Measurements from ENCODE around the gene BACE1.

BACE1 gene

GRCh38 chr11:117316197-117316961 lies at the start of gene BACE1:
Gene BACE1 (minus strand): TSS chr11:117316256. CDS start chr11:117315795, 461 bp downstream.
- peak within 1 kb of the TSS; percentile 82 for H3K4me3 ChIP-seq (ENCODE audit: low read depth, low read length)
- TF ChIP-seq, protein P1, sequence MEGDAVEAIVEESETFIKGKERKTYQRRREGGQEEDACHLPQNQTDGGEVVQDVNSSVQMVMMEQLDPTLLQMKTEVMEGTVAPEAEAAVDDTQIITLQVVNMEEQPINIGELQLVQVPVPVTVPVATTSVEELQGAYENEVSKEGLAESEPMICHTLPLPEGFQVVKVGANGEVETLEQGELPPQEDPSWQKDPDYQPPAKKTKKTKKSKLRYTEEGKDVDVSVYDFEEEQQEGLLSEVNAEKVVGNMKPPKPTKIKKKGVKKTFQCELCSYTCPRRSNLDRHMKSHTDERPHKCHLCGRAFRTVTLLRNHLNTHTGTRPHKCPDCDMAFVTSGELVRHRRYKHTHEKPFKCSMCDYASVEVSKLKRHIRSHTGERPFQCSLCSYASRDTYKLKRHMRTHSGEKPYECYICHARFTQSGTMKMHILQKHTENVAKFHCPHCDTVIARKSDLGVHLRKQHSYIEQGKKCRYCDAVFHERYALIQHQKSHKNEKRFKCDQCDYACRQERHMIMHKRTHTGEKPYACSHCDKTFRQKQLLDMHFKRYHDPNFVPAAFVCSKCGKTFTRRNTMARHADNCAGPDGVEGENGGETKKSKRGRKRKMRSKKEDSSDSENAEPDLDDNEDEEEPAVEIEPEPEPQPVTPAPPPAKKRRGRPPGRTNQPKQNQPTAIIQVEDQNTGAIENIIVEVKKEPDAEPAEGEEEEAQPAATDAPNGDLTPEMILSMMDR (IDR thresholded peaks at IDR 0.05; ENCODE audit: low read depth, low read length) = peak; percentile 57

DNA sequence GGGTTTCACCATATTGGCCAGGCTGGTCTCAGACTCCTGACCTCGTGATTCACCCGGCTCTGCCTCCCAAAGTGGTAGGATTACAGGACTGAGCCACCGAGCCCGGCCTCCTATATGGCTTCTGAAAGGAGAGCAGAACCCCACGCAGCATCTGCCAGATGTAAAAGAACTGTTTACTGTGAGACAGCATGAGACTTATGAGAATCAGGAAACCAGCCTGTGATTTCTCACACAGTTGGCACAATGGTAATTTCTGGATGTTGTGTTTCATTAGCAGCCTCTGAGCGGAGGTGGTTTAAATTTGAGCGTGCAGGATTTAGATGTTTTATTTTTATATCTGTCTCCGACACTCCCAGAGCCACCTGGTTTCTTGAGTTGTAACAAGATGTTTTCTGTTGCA lies 45.4 kb upstream of the BACE1 start:
- TF ChIP-seq, protein P1 (IDR thresholded peaks at IDR 0.05; ENCODE audit: low read depth, low read length) = no peak
- H3K4me3 ChIP-seq (ENCODE audit: low read depth, low read length) = no peak overlapping the region

DNA sequence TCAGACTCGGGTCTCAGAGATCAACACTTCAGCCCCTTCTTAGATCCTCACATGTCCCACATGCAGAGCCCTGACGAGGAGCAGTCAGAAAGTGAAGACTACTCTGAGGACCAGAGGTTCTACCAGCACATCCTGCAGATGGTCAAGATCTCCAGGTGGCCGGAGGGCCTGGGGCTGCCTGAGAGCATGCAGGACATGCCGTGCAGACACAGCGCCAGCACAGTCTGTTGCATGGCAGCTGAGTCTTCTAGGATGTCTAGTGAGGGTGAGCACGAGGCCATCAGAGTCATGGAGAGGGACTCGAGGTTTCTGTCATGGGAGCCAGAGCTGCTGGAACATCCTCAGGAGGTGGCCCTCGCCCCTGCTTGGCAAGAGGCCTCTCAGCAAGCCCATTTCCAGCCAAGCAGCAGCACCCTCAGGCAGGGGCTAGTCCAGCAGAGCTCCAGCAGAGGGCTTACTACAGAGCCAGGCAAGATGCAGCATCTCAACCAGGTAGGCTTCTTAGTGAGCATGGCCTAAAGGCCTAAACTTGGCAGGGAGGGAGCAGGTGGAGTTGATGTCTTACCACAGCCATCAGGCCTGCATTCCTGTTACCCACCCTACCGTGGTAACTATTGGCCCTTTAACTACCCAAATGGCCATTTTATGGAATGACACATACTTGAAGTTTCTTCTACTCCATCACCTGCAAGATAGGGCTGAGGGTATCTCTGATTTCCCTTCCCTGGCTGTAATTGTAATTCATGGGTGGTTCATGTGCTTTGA lies 40.3 kb upstream of the BACE1 start:
- TF ChIP-seq, protein P1 (IDR thresholded peaks at IDR 0.05; ENCODE audit: low read depth, low read length) = no peak
- H3K4me3 ChIP-seq (ENCODE audit: low read depth, low read length) = no peak overlapping the region

DNA sequence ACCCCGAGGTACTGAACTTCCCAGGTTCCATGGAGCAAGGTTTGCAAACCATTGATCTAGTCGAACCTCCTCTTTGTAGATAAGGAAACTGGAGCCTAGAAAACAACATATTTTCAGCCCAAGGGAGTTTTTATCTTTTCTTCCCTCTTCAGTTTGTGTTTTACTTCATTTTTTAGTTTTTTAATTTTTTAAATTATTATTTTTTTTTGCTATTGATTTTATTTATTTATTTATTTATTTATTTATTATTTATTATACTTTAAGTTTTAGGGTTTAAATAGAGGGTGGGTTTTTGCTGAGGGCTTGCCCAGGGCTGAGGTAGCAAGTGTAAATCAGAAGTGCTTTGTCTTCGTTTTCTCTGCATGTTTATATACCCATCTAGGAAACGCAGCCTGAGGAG lies 38.5 kb upstream of the BACE1 start:
- no peak overlapping the region for H3K4me3 ChIP-seq (ENCODE audit: low read depth, low read length)
- TF ChIP-seq, protein P1 (IDR thresholded peaks at IDR 0.05; ENCODE audit: low read depth, low read length) = no peak

- TF ChIP-seq, protein P1 (IDR thresholded peaks at IDR 0.05; ENCODE audit: low read depth, low read length) = no peak
- no peak overlapping the region for H3K4me3 ChIP-seq (ENCODE audit: low read depth, low read length)
Measured at GRCh38 chr11:117345039-117345438, 29.0 kb upstream of the BACE1 start.

GRCh38 chr11:117337076-117337475 lies 21.0 kb upstream of the BACE1 start:
- no peak overlapping the region for H3K4me3 ChIP-seq (ENCODE audit: low read depth, low read length)
- TF ChIP-seq, protein P1 (IDR thresholded peaks at IDR 0.05; ENCODE audit: low read depth, low read length) = no peak

DNA sequence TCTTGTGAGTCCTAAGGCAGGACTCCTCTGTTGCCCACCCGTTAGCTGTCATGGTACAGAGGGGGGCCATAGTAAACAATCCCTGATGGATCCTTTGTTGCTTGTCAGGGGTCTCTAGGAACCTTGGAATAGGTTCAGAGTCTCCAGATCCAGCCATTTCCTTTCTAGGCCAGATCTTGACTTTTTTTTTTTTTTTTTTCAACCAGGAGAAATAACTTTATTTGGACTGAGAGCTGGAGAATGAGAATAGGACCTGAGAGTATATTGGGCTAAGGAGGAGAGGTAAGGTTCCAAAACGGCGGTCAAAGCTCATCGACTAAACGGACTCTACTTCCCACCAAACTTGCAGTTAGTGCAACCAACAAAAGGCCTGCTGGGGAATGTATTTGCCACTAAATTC lies 19.3 kb upstream of the BACE1 start:
- H3K4me3 ChIP-seq (ENCODE audit: low read depth, low read length) = no peak overlapping the region

More for the DNA sequence above, 19.3 kb upstream of the BACE1 start:
- TF ChIP-seq, protein P1 (IDR thresholded peaks at IDR 0.05; ENCODE audit: low read depth, low read length) = no peak
